H9 (cell line): ENCODE results near the gene RAI14. TPM values are rescaled to one million over a fixed set of nuclear protein-coding genes. Genes with fewer than 3 reads are reported as not detected.

ENCODE experiments used
- DNase-seq: peaks from one replicate; pipeline ENCODE4 v3.0.0-alpha.2; 2017
- H2AFZ ChIP-seq: one replicate; pipeline ENCODE4 v1.6.1; 2013; ENCODE audit warnings: mild to moderate bottlenecking, low read length, control low read depth, moderate library complexity
- H2AK5ac ChIP-seq: 2 replicates; pipeline ENCODE4 v1.6.1; 2013; ENCODE audit warnings: low read length, control low read depth, mixed read lengths; ENCODE audit not compliant: insufficient read length
- H2BK120ac ChIP-seq: one replicate; pipeline ENCODE4 v1.6.1; 2013; ENCODE audit warnings: low read depth, mild to moderate bottlenecking, low read length, control low read depth, inconsistent platforms; ENCODE audit not compliant: poor library complexity, severe bottlenecking
- H2BK12ac ChIP-seq: 2 replicates; pipeline ENCODE4 v1.6.1; 2013; ENCODE audit warnings: low read length, control low read depth, mixed read lengths, low read depth; ENCODE audit not compliant: insufficient read length
- H2BK15ac ChIP-seq: 2 replicates; pipeline ENCODE4 v1.6.1; 2013; ENCODE audit warnings: low read depth, low read length, control low read depth
- H2BK20ac ChIP-seq: one replicate; pipeline ENCODE4 v1.6.1; 2013; ENCODE audit warnings: low read depth, mild to moderate bottlenecking, low read length, control low read depth, inconsistent platforms; ENCODE audit not compliant: poor library complexity, severe bottlenecking
- H2BK5ac ChIP-seq: 2 replicates; pipeline ENCODE4 v1.6.1; 2013; ENCODE audit warnings: low read length, control low read depth, mixed read lengths; ENCODE audit not compliant: insufficient read length
- H3K14ac ChIP-seq: 2 replicates; pipeline ENCODE4 v1.6.1; 2013; ENCODE audit warnings: low read length, control low read depth; ENCODE audit not compliant: insufficient read depth
- H3K18ac ChIP-seq: 2 replicates; pipeline ENCODE4 v1.6.1; 2013; ENCODE audit warnings: low read depth, mild to moderate bottlenecking, mixed read lengths, low read length, control low read depth; ENCODE audit not compliant: insufficient read length
- H3K23ac ChIP-seq: 2 replicates; pipeline ENCODE4 v1.6.1; 2013; ENCODE audit warnings: low read length, control low read depth, mixed read lengths, low read depth; ENCODE audit not compliant: insufficient read length
- H3K23me2 ChIP-seq: 2 replicates; pipeline ENCODE4 v1.6.1; 2013; ENCODE audit warnings: low read depth, mild to moderate bottlenecking, mixed read lengths, low read length, control low read depth; ENCODE audit not compliant: insufficient read length, poor library complexity, severe bottlenecking
- H3K27ac ChIP-seq: 2 replicates; pipeline ENCODE4 v1.5.1; 2013; ENCODE audit warnings: low read length, control low read depth, mixed read lengths, low read depth; ENCODE audit not compliant: insufficient read length
- H3K27me3 ChIP-seq: 2 replicates; pipeline ENCODE4 v1.6.1; 2013; ENCODE audit warnings: low read length, control low read depth, inconsistent platforms; ENCODE audit not compliant: insufficient read depth
- H3K4ac ChIP-seq: 2 replicates; pipeline ENCODE4 v1.6.1; 2013; ENCODE audit warnings: low read depth, mild to moderate bottlenecking, control low read depth, inconsistent platforms, low read length, moderate library complexity
- H3K4me1 ChIP-seq: 2 replicates; pipeline ENCODE4 v1.6.1; 2013; ENCODE audit warnings: low read length, control low read depth, inconsistent platforms; ENCODE audit not compliant: insufficient read depth
- H3K4me2 ChIP-seq: 2 replicates; pipeline ENCODE4 v1.6.1; 2013; ENCODE audit warnings: low read length, control low read depth, mixed read lengths; ENCODE audit not compliant: insufficient read length, insufficient read depth
- H3K56ac ChIP-seq: 2 replicates; pipeline ENCODE4 v1.6.1; 2013; ENCODE audit warnings: low read depth, mild to moderate bottlenecking, mixed read lengths, low read length, control low read depth; ENCODE audit not compliant: insufficient read length
- H3K79me1 ChIP-seq: 2 replicates; pipeline ENCODE4 v1.6.1; 2013; ENCODE audit warnings: low read depth, mild to moderate bottlenecking, moderate library complexity, low read length, control low read depth, inconsistent platforms; ENCODE audit not compliant: insufficient read depth, poor library complexity, severe bottlenecking
- H3K79me2 ChIP-seq: 2 replicates; pipeline ENCODE4 v1.6.1; 2013; ENCODE audit warnings: low read length, control low read depth, inconsistent platforms; ENCODE audit not compliant: insufficient read depth
- H3K9ac ChIP-seq: 2 replicates; pipeline ENCODE4 v1.6.1; 2013; ENCODE audit warnings: low read length, control low read depth, mixed read lengths; ENCODE audit not compliant: insufficient read length; ENCODE audit errors: extremely low read depth
- H3K9me3 ChIP-seq: one replicate; pipeline ENCODE4 v1.6.1; 2013; ENCODE audit warnings: low read depth, low read length, inconsistent platforms; ENCODE audit not compliant: control insufficient read depth
- H3T11ph ChIP-seq: one replicate; pipeline ENCODE4 v1.6.1; 2013; ENCODE audit warnings: mild to moderate bottlenecking, low read length, control low read depth, inconsistent platforms
- H4K20me1 ChIP-seq: one replicate; pipeline ENCODE4 v1.6.1; 2013; ENCODE audit not compliant: control insufficient read depth, insufficient read length, insufficient read depth
- H4K5ac ChIP-seq: 2 replicates; pipeline ENCODE4 v1.6.1; 2013; ENCODE audit warnings: low read depth, mild to moderate bottlenecking, mixed read lengths, low read length, control low read depth; ENCODE audit not compliant: insufficient read length
- H4K8ac ChIP-seq: replicated peaks from 2 replicates; pipeline ENCODE4 v1.6.1; 2013; ENCODE audit warnings: low read length, control low read depth, mixed read lengths, low read depth; ENCODE audit not compliant: insufficient read length
- H4K91ac ChIP-seq: 2 replicates; pipeline ENCODE4 v1.6.1; 2013; ENCODE audit warnings: low read depth, mild to moderate bottlenecking, moderate library complexity, mixed read lengths, low read length, control low read depth; ENCODE audit not compliant: insufficient read length
- H3K27ac Mint-ChIP-seq, 3 experiments: 2 replicates in 2 of 3; 3 replicates in 1 of 3; pipeline ENCODE4 v1.8.0; 2020 to 2021; ENCODE audit warnings: mixed read lengths in 3 of 3, mild to moderate bottlenecking in 1 of 3, moderate library complexity in 1 of 3
- H3K27me3 Mint-ChIP-seq: 2 replicates; pipeline ENCODE4 v1.8.0; 2021; ENCODE audit warnings: low read depth, mild to moderate bottlenecking, moderate library complexity, mixed read lengths
- H3K36me3 Mint-ChIP-seq, 3 experiments: 2 replicates in 2 of 3; 3 replicates in 1 of 3; pipeline ENCODE4 v1.8.0; 2020 to 2021; ENCODE audit warnings: low read depth in 3 of 3, mixed read lengths in 3 of 3; ENCODE audit not compliant: insufficient read depth in 1 of 3
- H3K4me1 Mint-ChIP-seq, 2 experiments: 2 replicates each; pipeline ENCODE4 v1.8.0; 2020; ENCODE audit warnings: mixed read lengths in 2 of 2
- H3K4me3 Mint-ChIP-seq, 2 experiments: 2 replicates in 1 of 2; 3 replicates in 1 of 2; pipeline ENCODE4 v1.8.0; 2020 to 2021; ENCODE audit warnings: mild to moderate bottlenecking in 2 of 2, mixed read lengths in 2 of 2, moderate library complexity in 1 of 2
- H3K9me3 Mint-ChIP-seq, 2 experiments: 2 replicates in 1 of 2; 3 replicates in 1 of 2; pipeline ENCODE4 v1.8.0; 2020; ENCODE audit warnings: mild to moderate bottlenecking in 2 of 2, mixed read lengths in 2 of 2, moderate library complexity in 1 of 2
- CTCF ChIP-seq: fragments of 200-600 bp; sonication (generic); conservative IDR thresholded peaks from 3 replicates; pipeline ENCODE4 v1.8.0; 2021; ENCODE audit warnings: antibody characterized with exemption, mild to moderate bottlenecking
- WGBS: extraction: QIAGEN DNeasy Blood & Tissue Kit; methylation state at CpG from one replicate; pipeline ENCODE4 v1.1.7; 2013; ENCODE audit warnings: missing lambda C conversion rate, low lambda C conversion rate, mixed read lengths; ENCODE audit not compliant: insufficient read length; ENCODE audit errors: extremely low coverage; 5-methylcytosine and 5-hydroxymethylcytosine counted together
- total RNA-seq: library from RNA; stranded (reverse); gene quantifications from 2 replicates; pipeline ENCODE4 v1.2.1, GENCODE V29; 2021

RAI14 gene
- total RNA-seq, 1 experiment from 2014 or later: 127 TPM

GRCh38 chr5:34655354-34655991, 655 bp upstream of the RAI14 start:
- Histone ChIP-seq H2BK15ac (no peak overlapping the region), H2AK5ac (no peak overlapping the region), H2BK5ac (no peak overlapping the region), H3T11ph (no peak overlapping the region), H2BK120ac (no peak overlapping the region), H3K27ac (peak overlapping the region; percentile 72), H4K91ac (no peak overlapping the region), H4K8ac (no peak overlapping the region), H3K4me2 (peak overlapping the region; percentile 86), H3K79me1 (no peaks in the 10 kb centered on the region), H3K14ac (no peak overlapping the region; the same call in 1 of the 2 replicates), H3K4ac (no peak overlapping the region), H3K23me2 (peaks cover 17% of the 10 kb centered on the region), H2AFZ (no peak overlapping the region), H3K9ac (peak overlapping the region; percentile 1), H3K79me2 (peaks cover 27% of the 10 kb centered on the region; the same call in 1 of the 2 replicates), H3K9me3 (no peaks in the 10 kb centered on the region), H2BK12ac (no peak overlapping the region), H3K27me3 (no peaks in the 10 kb centered on the region), H2BK20ac (no peak overlapping the region), H4K20me1 (no peaks in the 10 kb centered on the region), H3K23ac (no peak overlapping the region), H4K5ac (no peak overlapping the region), H3K4me1 (peaks cover 6% of the 10 kb centered on the region; the same call in 1 of the 2 replicates), H3K56ac (no peak overlapping the region), H3K18ac (peak overlapping the region; percentile 27)
- peak; percentile 66 for DNase-seq
- no peak for TF ChIP-seq CTCF
- H3K4me1 Mint-ChIP-seq: peaks cover 38% of the 10 kb centered on the region in 2 experiments
- H3K36me3 Mint-ChIP-seq: peaks cover 1 to 5% (median 4%) of the 10 kb centered on the region in 3 experiments; a peak in 5 of 7 replicates
- peak overlapping the region; percentile 26 to 93 (median 62) for H3K27ac Mint-ChIP-seq
- H3K27me3 Mint-ChIP-seq: no peaks in the 10 kb centered on the region
- peak overlapping the region; percentile 70 to 86 for H3K4me3 Mint-ChIP-seq
- H3K9me3 Mint-ChIP-seq: peaks cover 0 to 2% of the 10 kb centered on the region in 2 experiments; a peak in 1 of 5 replicates
- no CpG with 5 or more reads among the region's 16 CpGs for WGBS
